ENCODE results near the gene UBC. TPM values are rescaled to one million over a fixed set of nuclear protein-coding genes. Genes with fewer than 3 reads are reported as not detected.

UBC gene
- total and polyA plus RNA-seq, 5 donors from 2014 or later: 1,179 to 2,012 (median 1,557) TPM

GRCh38 chr12:124864326-124864752, 50.1 kb downstream of the UBC start:
- peak overlapping the region; percentile 69 to 87 (median 71) for H3K27ac Mint-ChIP-seq
- H3K4me3 ChIP-seq (ENCODE audit: low read depth, low read length): no peak overlapping the region

GRCh38 chr12:124863416-124864325, 50.8 kb downstream of the UBC start, which contains the start of gene SCARB1:
Gene SCARB1 (minus strand): TSS chr12:124863864. CDS start chr12:124863720, 144 bp downstream.
- H3K27ac ChIP-seq (ENCODE audit: insufficient read depth, low read length, poor library complexity, severe bottlenecking): no peak within 1 kb of the TSS

More at GRCh38 chr12:124864326-124864752, 50.1 kb downstream of the UBC start:
- Histone ChIP-seq H3K27ac (ENCODE audit: insufficient read depth, low read length, poor library complexity, severe bottlenecking) (no peak overlapping the region), H3K9me3 (ENCODE audit: control insufficient read depth in 2 of 2, low read length in 2 of 2) (no peaks in the 10 kb centered on the region), H3K27me3 (ENCODE audit: control insufficient read depth, insufficient read depth, low read length) (peaks cover 5% of the 10 kb centered on the region), H3K4me1 (ENCODE audit: control insufficient read depth, insufficient read depth, low read length, poor library complexity, severe bottlenecking) (peaks cover 18% of the 10 kb centered on the region), H3K36me3 (ENCODE audit: control insufficient read depth, insufficient read depth, low read length) (no peaks in the 10 kb centered on the region)
- no peaks in the 10 kb centered on the region for H3K36me3 Mint-ChIP-seq
- H3K9me3 Mint-ChIP-seq: peaks cover 0 to 2% (median 0%) of the 10 kb centered on the region in 7 donors
- peaks cover 27% of the 10 kb centered on the region for H3K27me3 Mint-ChIP-seq
- peak overlapping the region in 3 of 4 donors; percentile 80 to 90 (median 81) for H3K4me3 Mint-ChIP-seq
- peak in 1 of 2 donors; percentile 1 for ATAC-seq (ENCODE audit: low read depth in 2 of 2)
- no peak for DNase-seq
- peaks cover 0 to 19% (median 5%) of the 10 kb centered on the region in 4 donors for H3K4me1 Mint-ChIP-seq

GRCh38 chr12:124862768-124863415, 51.6 kb downstream of the UBC start:
- Mint-ChIP-seq H3K9me3 (no peaks in the 10 kb centered on the region), H3K4me1 (peaks cover 0 to 18% (median 2%) of the 10 kb centered on the region in 4 donors), H3K27ac (peak overlapping the region in 1 of 3 donors; percentile 67), H3K27me3 (peaks cover 15% of the 10 kb centered on the region), H3K4me3 (peak overlapping the region; percentile 80 to 87 (median 83)), H3K36me3 (no peaks in the 10 kb centered on the region)
- Histone ChIP-seq H3K4me1 (ENCODE audit: control insufficient read depth, insufficient read depth, low read length, poor library complexity, severe bottlenecking) (peaks cover 18% of the 10 kb centered on the region), H3K27ac (ENCODE audit: insufficient read depth, low read length, poor library complexity, severe bottlenecking) (no peak overlapping the region), H3K9me3 (ENCODE audit: control insufficient read depth in 2 of 2, low read length in 2 of 2) (no peaks in the 10 kb centered on the region), H3K27me3 (ENCODE audit: control insufficient read depth, insufficient read depth, low read length) (peaks cover 5% of the 10 kb centered on the region), H3K36me3 (ENCODE audit: control insufficient read depth, insufficient read depth, low read length) (no peaks in the 10 kb centered on the region), H3K4me3 (ENCODE audit: low read depth, low read length) (peak overlapping the region; percentile 35)
- ATAC-seq (ENCODE audit: low read depth in 2 of 2) (peak in 1 of 2 donors; percentile 1), DNase-seq (peak in 1 of 3 donors; percentile 41)

More at GRCh38 chr12:124863416-124864325, 50.8 kb downstream of the UBC start, which contains the start of gene SCARB1:
- Mint-ChIP-seq H3K4me1 (peaks cover 0 to 18% (median 4%) of the 10 kb centered on the region in 4 donors), H3K9me3 (no peaks in the 10 kb centered on the region), H3K27ac (peak within 1 kb of the TSS; percentile 69 to 87 (median 77)), H3K36me3 (no peaks in the 10 kb centered on the region), H3K27me3 (peaks cover 21% of the 10 kb centered on the region), H3K4me3 (peak within 1 kb of the TSS; percentile 80 to 90 (median 85))
- DNase-seq: peak; percentile 63 to 81 (median 72)
- Histone ChIP-seq H3K4me1 (ENCODE audit: control insufficient read depth, insufficient read depth, low read length, poor library complexity, severe bottlenecking) (peaks cover 18% of the 10 kb centered on the region), H3K9me3 (ENCODE audit: control insufficient read depth in 2 of 2, low read length in 2 of 2) (no peaks in the 10 kb centered on the region), H3K27me3 (ENCODE audit: control insufficient read depth, insufficient read depth, low read length) (peaks cover 5% of the 10 kb centered on the region), H3K4me3 (ENCODE audit: low read depth, low read length) (peak within 1 kb of the TSS; percentile 35), H3K36me3 (ENCODE audit: control insufficient read depth, insufficient read depth, low read length) (no peaks in the 10 kb centered on the region)
- peak; percentile 78 to 83 for ATAC-seq (ENCODE audit: low read depth in 2 of 2)

- H3K4me1 ChIP-seq (ENCODE audit: control insufficient read depth, insufficient read depth, low read length, poor library complexity, severe bottlenecking): peaks cover 18% of the 10 kb centered on the region
- ATAC-seq (ENCODE audit: low read depth in 2 of 2): no peak
- H3K36me3 ChIP-seq (ENCODE audit: control insufficient read depth, insufficient read depth, low read length): no peaks in the 10 kb centered on the region
- H3K9me3 ChIP-seq (ENCODE audit: control insufficient read depth in 2 of 2, low read length in 2 of 2): no peaks in the 10 kb centered on the region
- peak overlapping the region; percentile 4 to 87 (median 82) for H3K4me3 Mint-ChIP-seq
- H3K4me3 ChIP-seq (ENCODE audit: low read depth, low read length): no peak overlapping the region
- peaks cover 15% of the 10 kb centered on the region for H3K27me3 Mint-ChIP-seq
- no peaks in the 10 kb centered on the region for H3K36me3 Mint-ChIP-seq
- H3K27ac Mint-ChIP-seq: no peak overlapping the region
- peaks cover 0 to 18% (median 1%) of the 10 kb centered on the region in 4 donors for H3K4me1 Mint-ChIP-seq
- no peak overlapping the region for H3K27ac ChIP-seq (ENCODE audit: insufficient read depth, low read length, poor library complexity, severe bottlenecking)
- no peaks in the 10 kb centered on the region for H3K9me3 Mint-ChIP-seq
- no peak for DNase-seq
- peaks cover 5% of the 10 kb centered on the region for H3K27me3 ChIP-seq (ENCODE audit: control insufficient read depth, insufficient read depth, low read length)
Observed at GRCh38 chr12:124861898-124862676, 52.4 kb downstream of the UBC start.

Other genes with a start within 250 kb of the UBC start
- 1.2 TPM for gene SCARB1, start 50.8 kb downstream of the UBC start, total RNA-seq
- gene SCARB1, start 50.8 kb downstream of the UBC start, polyA plus RNA-seq: under 1 TPM; 0.52 to 0.81 (median 0.69) TPM
- gene DHX37, start 74.5 kb upstream of the UBC start, total RNA-seq: 33.3 TPM
- 1 to 10 TPM; 2.4 to 3.4 (median 2.9) TPM for gene DHX37, start 74.5 kb upstream of the UBC start, polyA plus RNA-seq
- 4.1 TPM for gene BRI3BP, start 79.0 kb upstream of the UBC start, total RNA-seq
- gene BRI3BP, start 79.0 kb upstream of the UBC start, polyA plus RNA-seq: 1 to 10 TPM; 2.0 to 3.4 (median 2.3) TPM
- gene AACS, start 150.8 kb upstream of the UBC start, total RNA-seq: 8.8 TPM
- gene AACS, start 150.8 kb upstream of the UBC start, polyA plus RNA-seq: 1 to 10 TPM; 5.4 to 8.7 (median 6.7) TPM